ENCODE measurements around the gene B3GAT2.

DNA sequence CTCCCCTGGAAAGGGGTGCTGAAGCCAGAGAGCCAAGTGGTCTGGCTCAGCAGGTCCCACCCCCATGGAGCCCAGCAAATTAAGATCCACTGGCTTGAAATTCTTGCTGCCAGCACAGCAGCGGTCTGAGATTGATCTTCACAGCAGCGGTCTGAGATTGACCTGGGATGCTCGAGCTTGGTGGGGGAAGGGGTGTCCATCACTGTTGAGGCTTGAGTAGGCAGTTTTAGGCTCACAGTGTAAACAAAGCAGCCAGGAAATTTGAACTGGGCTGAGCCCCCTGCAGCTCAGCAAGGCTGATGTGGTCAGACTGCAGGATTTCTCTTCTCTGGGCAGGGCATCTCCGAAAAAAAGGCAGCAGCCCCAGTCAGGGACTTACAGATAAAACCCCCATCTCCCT, 41.3 kb upstream of the B3GAT2 start:
- no peak for TF ChIP-seq EZH2 (IDR thresholded peaks at IDR 0.05; ENCODE audit: borderline replicate concordance, insufficient read depth, low read depth, low read length, poor library complexity, severe bottlenecking)
- TF ChIP-seq CTCF (IDR thresholded peaks at IDR 0.05), result no peak

All from B cell (primary cell).